Measurements from ENCODE around the gene HDAC5. TPM values are rescaled to one million over a fixed set of nuclear protein-coding genes. Genes with fewer than 3 reads are reported as not detected.

The HDAC5 gene
- total RNA-seq: 18.5 and 41.2 TPM in 2 replicates

DNA sequence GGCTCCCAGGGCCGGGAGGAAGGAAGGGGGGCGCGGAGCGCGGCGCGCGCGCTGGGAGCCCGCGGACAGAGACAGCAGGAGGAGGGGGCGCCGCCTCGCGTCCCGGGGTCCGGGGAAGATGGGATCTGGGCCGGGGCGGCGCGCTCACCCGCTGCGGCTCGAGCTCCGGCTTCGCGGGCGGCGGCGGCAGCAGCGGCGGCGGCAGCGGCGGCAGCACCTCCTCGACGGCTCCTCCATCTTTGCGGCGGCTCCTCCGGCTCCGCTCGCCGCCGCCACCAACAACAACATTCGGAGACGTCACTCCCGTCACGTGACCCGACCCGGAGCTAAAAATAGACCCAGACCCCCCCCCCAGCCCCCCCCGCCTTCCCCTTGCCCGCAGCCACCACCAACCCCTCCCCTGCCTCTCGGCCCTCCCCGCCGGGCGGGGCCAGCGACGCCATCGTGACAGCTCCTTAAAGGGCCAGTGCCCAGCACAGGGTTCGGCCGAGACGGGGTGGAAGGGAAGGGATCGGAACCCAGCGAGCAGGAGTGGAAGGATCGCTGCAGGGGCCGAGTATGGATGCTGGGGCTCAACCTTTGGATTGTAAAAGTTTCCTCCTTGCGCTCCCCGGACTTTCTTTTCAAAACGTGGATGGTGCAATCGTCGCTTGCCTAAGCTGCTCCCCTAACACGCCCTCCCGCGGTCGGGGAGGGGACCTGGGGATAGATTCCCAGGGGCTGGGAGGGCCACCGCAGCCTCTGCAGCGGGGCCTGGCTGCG lies at the start of gene HDAC5:
TSS of gene HDAC5 (minus strand) at position 286 of the 762 bp plus-strand sequence. CDS start 6,126 bp downstream, outside the sequence.

DNA sequence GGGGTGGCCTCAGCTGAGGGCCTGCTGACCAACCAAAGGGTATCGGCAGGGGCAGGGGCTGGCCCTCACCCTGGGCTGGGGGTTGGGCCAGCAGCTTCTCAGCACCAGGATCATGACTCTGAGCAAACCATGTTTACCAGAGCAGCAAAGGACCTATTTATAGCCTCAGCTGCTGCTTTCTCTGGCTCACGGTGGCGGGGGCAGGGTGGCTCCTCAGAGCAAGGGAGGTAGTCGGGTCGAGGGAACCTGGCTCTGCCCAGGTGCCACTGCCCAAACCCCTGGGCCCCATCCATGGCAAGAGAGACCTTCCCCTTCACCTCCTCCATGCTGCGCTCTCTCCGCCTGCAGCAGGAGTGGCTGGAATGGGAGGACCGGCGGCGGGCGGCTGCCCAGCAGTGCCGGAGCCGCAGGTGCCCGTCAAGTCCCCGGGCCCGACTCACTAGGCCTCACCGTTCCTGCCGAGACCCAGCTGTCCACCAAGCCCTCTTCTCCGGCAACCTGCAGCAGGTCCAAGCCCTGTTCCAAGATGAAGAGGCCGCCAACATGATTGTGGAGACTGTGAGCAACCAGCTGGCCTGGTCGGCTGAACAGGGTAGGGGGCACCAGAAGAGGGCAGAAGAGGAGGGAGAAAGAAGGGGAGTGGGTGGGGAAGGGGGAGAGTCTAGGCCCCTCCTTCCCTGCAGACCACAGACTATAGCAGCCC lies 47.2 kb upstream of the HDAC5 start, which contains the start of gene ASB16:
TSS of gene ASB16 (plus strand) at position 206 of the 703 bp plus-strand sequence. CDS start at position 292, 86 bp downstream.

GRCh38 chr17:44070455-44071197 lies 52.8 kb downstream of the HDAC5 start, which contains the start of gene G6PC3:
Gene G6PC3 (plus strand): TSS chr17:44070735. CDS start chr17:44070966, 231 bp downstream.

GRCh38 chr17:44066204-44066930 lies 57.1 kb downstream of the HDAC5 start, which contains the start of gene LSM12:
Gene LSM12 (minus strand): TSS chr17:44066671. CDS start chr17:44066587, 84 bp downstream.

Other genes starting within 250 kb of the HDAC5 start
- 0.28 TPM in 1 of 2 replicates, not detected in the other for gene MPP2, start 216.1 kb downstream of the HDAC5 start, total RNA-seq
- not detected in 2 replicates for gene PPY, start 181.2 kb downstream of the HDAC5 start, total RNA-seq
- gene PYY, start 169.7 kb downstream of the HDAC5 start, total RNA-seq: 0.68 TPM in 1 of 2 replicates, not detected in the other
- gene NAGS, start 119.0 kb downstream of the HDAC5 start, total RNA-seq: 11.8 and 19.5 TPM in 2 replicates
- 39.7 and 63.2 TPM in 2 replicates for gene TMEM101, start 108.7 kb downstream of the HDAC5 start, total RNA-seq
- 27.1 and 36.9 TPM in 2 replicates for gene LSM12, start 57.0 kb downstream of the HDAC5 start, total RNA-seq
- 6.8 and 11.0 TPM in 2 replicates for gene G6PC3, start 52.9 kb downstream of the HDAC5 start, total RNA-seq
- gene HROB, start 18.3 kb upstream of the HDAC5 start, total RNA-seq: 0.21 and 0.68 TPM in 2 replicates
- not detected in 2 replicates for gene ASB16, start 47.1 kb upstream of the HDAC5 start, total RNA-seq
- 21.9 and 33.1 TPM in 2 replicates for gene TMUB2, start 63.3 kb upstream of the HDAC5 start, total RNA-seq
- 56.0 and 56.3 TPM in 2 replicates for gene ATXN7L3, start 76.2 kb upstream of the HDAC5 start, total RNA-seq
- 29.7 and 50.3 TPM in 2 replicates for gene UBTF, start 96.0 kb upstream of the HDAC5 start, total RNA-seq
- gene SLC4A1, start 144.5 kb upstream of the HDAC5 start, total RNA-seq: not detected in 2 replicates
- gene RUNDC3A, start 185.0 kb upstream of the HDAC5 start, total RNA-seq: 0.57 and 3.4 TPM in 2 replicates
- gene SLC25A39, start 201.2 kb upstream of the HDAC5 start, total RNA-seq: 91.2 and 133 TPM in 2 replicates
- 763 and 1,739 TPM in 2 replicates for gene GRN, start 221.7 kb upstream of the HDAC5 start, total RNA-seq
- 0.34 and 1.4 TPM in 2 replicates for gene FAM171A2, start 240.2 kb upstream of the HDAC5 start, total RNA-seq